HG03159 (cell line): ENCODE results near the gene LARGE1.

ENCODE experiments used
- ATAC-seq: cut with Tn5 transposase; IDR thresholded peaks from one replicate; pipeline ENCODE4 v1.9.1; 2021; ENCODE audit warnings: mild to moderate bottlenecking, moderate library complexity; ENCODE audit not compliant: unreplicated experiment

Gene LARGE1

DNA sequence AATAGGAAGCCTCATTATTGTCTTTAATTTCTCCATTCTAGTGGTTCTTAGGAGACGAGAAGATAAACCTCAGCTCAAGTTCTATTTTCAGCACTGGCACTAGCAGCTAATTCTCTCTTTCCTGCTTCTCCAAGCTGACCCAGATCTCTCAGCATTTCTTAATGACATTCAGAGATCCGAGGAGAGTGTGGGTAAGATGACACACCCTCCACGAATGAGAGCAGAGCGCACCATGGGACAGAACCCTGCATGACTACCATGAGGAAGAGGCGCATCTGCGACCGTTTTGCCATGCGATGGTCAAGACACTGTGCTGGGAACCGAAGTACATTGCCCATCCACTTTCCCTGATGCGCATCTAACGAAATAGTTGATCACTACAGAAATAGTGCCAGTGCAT lies 241.8 kb downstream of the LARGE1 start:
- ATAC-seq, result no peak

- no peak for ATAC-seq
Observed at GRCh38 chr22:33677536-33677935, 242.7 kb downstream of the LARGE1 start.

GRCh38 chr22:33674357-33674756 lies 245.9 kb downstream of the LARGE1 start:
- no peak for ATAC-seq

DNA sequence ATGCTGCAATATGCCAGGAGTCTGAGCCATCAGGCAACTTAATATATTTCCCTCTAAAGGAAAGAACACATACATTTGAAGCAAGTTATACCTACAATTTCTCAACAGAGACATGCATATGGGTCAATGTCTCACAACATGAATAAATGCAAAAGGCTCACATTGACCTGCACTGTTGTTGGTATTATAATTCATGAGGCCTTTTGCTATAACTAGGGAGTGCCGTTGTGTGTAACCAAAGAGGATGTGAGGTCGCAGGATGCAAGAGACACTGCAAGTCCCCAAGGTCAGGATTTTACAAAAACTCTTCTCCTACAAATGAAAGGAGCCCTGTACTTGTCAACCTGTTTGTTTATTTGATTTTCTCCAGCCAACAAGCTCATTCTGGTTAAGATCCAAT lies 250.5 kb downstream of the LARGE1 start:
- ATAC-seq, result no peak

GRCh38 chr22:33666961-33667619 lies 253.2 kb downstream of the LARGE1 start:
- ATAC-seq, result no peak

GRCh38 chr22:33666279-33666960 lies 253.9 kb downstream of the LARGE1 start:
- ATAC-seq, result no peak

DNA sequence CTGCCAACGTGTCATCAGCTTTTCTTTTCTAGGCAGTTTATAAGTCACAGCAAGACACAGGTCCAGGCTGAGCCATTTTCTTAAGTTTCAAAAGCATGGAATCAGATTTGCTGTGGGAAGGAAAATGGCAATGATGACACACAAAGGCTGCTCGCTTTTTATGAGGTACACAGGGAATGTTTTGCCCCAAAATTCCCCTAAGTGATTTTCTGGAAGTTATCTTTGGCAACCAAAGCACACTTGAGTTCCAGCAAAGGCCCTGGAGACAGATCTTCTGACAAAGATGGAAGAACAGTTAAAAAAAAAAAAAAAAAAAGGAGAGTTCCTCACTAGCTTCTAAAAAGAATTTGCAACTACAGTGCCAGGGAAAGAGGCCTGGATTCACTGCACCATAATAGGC lies 260.8 kb downstream of the LARGE1 start:
- no peak for ATAC-seq

GRCh38 chr22:33658775-33659174 lies 261.5 kb downstream of the LARGE1 start:
- no peak for ATAC-seq

DNA sequence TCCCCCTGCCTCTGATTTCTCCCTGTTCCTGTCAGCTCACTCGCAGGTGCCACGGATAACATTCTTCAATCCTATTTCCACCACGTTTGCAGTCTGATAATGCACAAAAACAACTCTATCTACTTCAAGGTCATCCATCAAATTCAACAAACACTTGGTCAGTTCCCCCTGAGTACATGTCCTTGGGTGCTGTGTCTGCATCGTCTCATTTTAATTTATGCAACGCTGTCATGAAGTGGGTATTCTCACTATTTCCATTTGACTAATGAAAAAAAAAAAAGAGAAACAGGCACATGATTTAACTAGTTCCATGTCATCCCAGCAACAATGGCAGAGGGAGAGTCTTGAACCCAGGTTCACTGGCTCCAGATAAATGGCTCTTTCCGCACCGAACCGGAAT lies 262.6 kb downstream of the LARGE1 start:
- no peak for ATAC-seq

GRCh38 chr22:33656808-33657628 lies 263.3 kb downstream of the LARGE1 start:
- no peak for ATAC-seq

- no peak for ATAC-seq
Observed at GRCh38 chr22:33654173-33654895, 265.9 kb downstream of the LARGE1 start.

GRCh38 chr22:33653532-33654063 lies 266.7 kb downstream of the LARGE1 start:
- ATAC-seq, result no peak

GRCh38 chr22:33652615-33653014 lies 267.7 kb downstream of the LARGE1 start:
- ATAC-seq, result no peak

DNA sequence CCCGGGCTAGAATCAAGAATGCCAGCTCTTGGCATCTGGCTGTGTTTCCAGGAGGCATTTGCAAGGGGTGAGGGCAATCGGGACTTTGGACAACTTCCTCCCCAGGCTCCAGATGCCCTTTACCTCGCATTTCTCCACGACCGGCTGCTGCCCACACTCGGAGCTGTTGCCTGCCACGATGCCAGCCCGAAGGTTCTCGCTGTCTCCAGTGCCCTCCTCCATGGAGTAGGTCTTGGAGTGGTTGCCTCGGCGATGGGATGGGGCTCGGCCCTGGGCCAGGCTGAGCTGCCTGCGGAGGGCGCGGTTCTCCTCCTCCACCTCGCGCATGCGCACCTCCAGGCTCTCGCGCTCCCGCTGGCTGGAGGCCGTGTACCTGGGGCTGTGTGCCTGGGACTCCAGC lies 270.0 kb downstream of the LARGE1 start:
- ATAC-seq, result no peak

GRCh38 chr22:33648478-33648877 lies 271.8 kb downstream of the LARGE1 start:
- no peak for ATAC-seq

DNA sequence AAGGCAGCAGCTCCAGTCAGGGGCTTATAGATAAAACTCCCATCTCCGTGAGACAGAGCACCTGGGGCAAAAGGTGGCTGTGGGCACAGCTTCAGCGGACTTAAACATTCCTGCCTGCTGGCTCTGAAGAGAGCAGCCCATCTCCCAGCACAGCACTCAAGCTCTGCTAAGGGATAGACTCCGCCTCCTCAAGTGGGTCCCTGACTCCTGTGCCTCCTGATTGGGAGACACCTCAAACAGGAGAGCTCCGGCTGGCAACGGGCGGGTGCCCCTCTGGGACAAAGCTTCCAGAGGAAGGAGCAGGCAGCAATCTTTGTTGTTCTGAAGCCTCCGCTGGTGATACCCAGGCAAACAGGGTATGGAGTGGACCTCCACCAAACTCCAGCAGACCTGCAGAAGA lies 279.4 kb downstream of the LARGE1 start:
- ATAC-seq, result no peak

DNA sequence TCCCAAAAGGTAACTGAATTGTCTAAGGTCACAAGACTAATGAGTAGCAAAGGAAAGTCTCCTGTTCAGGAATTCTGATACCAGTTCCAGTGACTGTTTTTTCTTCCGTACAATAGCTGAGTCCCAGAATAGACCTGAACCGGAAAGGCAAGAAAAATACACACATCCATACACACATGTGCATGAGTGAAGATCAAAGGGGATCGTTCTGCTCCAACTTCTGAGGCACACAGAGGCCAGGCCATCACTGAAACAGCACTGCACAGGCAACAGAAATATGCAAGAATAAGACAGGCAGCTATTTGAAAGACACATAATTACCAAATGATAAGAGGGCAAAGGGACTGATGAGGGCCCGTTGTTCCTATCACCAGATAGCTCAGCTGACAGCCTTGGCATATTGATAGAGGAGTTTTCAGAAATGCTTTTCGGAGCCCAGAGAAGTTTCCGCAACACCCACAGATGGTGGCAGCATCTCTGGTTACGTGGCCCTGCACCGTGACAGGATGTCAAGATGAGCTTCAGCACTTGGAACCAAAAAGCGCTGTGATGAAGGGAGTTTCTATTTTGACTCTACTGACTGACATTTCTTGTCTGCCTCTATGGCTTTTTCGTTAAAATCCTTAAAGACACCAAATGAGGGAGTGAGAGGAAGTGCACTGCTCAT lies 280.6 kb downstream of the LARGE1 start:
- no peak for ATAC-seq

DNA sequence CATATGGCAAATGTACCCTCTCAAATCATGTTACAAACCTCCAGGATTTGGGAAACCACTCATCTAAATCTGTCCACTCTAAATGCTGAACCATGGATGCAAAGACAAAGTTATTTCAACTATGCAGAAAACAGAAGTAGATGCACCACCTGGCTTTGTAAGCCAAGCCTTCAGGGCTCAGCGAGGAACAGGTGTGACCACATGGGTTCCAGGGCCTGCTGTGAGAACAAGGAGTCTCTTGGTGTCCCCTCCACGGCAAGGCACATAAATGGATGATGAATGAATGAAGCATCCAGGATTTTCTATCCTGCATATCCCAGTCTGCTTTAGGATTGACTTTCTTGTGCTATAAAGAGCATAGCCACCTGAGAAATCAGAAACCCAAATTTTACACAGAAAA lies 284.5 kb downstream of the LARGE1 start:
- ATAC-seq, result no peak

DNA sequence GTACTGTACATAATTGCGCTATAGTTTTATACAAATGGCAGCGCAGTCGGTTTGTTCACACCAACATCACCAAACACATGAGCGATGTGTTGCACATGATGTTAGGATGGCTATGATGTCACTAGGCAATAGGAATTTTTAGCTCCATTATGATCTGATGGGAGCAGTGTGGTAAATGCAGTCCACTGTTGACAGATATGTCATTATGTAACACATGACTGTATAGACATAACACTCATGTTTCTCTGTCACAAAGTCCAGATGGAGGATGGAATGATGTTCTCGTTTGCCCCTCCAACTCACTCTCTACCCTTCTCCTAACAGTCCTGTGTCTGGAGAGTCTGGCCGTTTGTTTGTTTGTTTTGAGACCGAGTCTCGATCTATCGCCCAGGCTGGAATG lies 288.5 kb downstream of the LARGE1 start:
- no peak for ATAC-seq

GRCh38 chr22:33625959-33626358 lies 294.3 kb downstream of the LARGE1 start:
- ATAC-seq, result no peak
